Measurements from ENCODE around the gene GPHN. TPM values are rescaled to one million over a fixed set of nuclear protein-coding genes. Genes with fewer than 3 reads are reported as not detected.

The GPHN gene
- total and polyA plus RNA-seq, 2 of the 8 experiments (the other 6 are each of a cell fraction or from before 2014, with no cell fraction given), result 6.0 to 16.0 TPM

GRCh38 chr14:66944872-66945271, 436.9 kb downstream of the GPHN start:
- Histone ChIP-seq H3K27ac (ENCODE audit: low read depth, low read length) (no peak overlapping the region), H3K79me2 (ENCODE audit: control insufficient read depth in 1 of 2, insufficient read depth in 2 of 2, low read length in 2 of 2) (no peaks in the 10 kb centered on the region), H2AFZ (ENCODE audit: low read length) (no peak overlapping the region), H3K9me3 (ENCODE audit: insufficient read depth in 2 of 2, low read depth in 1 of 2, low read length in 1 of 2) (peaks cover 20 to 28% of the 10 kb centered on the region in 2 experiments), H3K23me2 (ENCODE audit: low read depth, low read length) (no peaks in the 10 kb centered on the region), H3K4me3 (ENCODE audit: extremely low read depth in 1 of 4, insufficient read depth in 2 of 4, low read depth in 3 of 4, low read length in 4 of 4) (no peak overlapping the region), H4K5ac (ENCODE audit: insufficient read length, low read depth, low read length) (no peak overlapping the region), H3K18ac (ENCODE audit: extremely low read depth, low read length) (no peak overlapping the region), H3K9ac (replicated peaks in 1 of 4; ENCODE audit: extremely low read depth in 1 of 4, low read depth in 3 of 4, low read length in 3 of 4) (no peak overlapping the region), H2BK15ac (ENCODE audit: low read length) (no peak overlapping the region), H3K23ac (ENCODE audit: insufficient read length) (no peak overlapping the region), H2AK5ac (ENCODE audit: low read depth, low read length) (no peak overlapping the region), H2BK120ac (replicated peaks; ENCODE audit: low read depth, low read length) (no peak overlapping the region), H3K56ac (replicated peaks; ENCODE audit: insufficient read length, low read depth, low read length) (no peak overlapping the region), H3K4me2 (ENCODE audit: insufficient read depth in 1 of 2, low read depth in 2 of 2, low read length in 2 of 2) (no peak overlapping the region), H3K27me3 (replicated peaks in 1 of 4; ENCODE audit: control insufficient read depth in 3 of 4, extremely low read depth in 1 of 4, insufficient read depth in 3 of 4, low read length in 3 of 4) (no peaks in the 10 kb centered on the region), H3K4ac (replicated peaks; ENCODE audit: insufficient read length, low read depth, low read length) (no peak overlapping the region), H4K91ac (replicated peaks; ENCODE audit: insufficient read length, low read length) (no peak overlapping the region), H2BK12ac (ENCODE audit: low read depth, low read length) (no peak overlapping the region), H3K79me1 (ENCODE audit: low read depth, low read length) (no peaks in the 10 kb centered on the region), H2BK5ac (ENCODE audit: low read depth, low read length) (no peak overlapping the region), H2BK20ac (ENCODE audit: low read length) (no peak overlapping the region), H4K20me1 (replicated peaks in 1 of 2; ENCODE audit: control insufficient read depth in 1 of 2, insufficient read depth in 2 of 2, low read length in 2 of 2) (no peaks in the 10 kb centered on the region), H3K4me1 (replicated peaks in 1 of 4; ENCODE audit: control insufficient read depth in 3 of 4, insufficient read depth in 4 of 4, low read length in 3 of 4) (no peaks in the 10 kb centered on the region), H3K36me3 (ENCODE audit: control insufficient read depth in 2 of 4, insufficient read depth in 4 of 4, low read length in 3 of 4) (peaks cover 0 to 16% (median 6%) of the 10 kb centered on the region in 4 experiments; a peak in 3 of 8 replicates), H3K14ac (ENCODE audit: insufficient read length) (no peak overlapping the region), H4K8ac (ENCODE audit: extremely low read depth, insufficient read depth, low read length) (no peak overlapping the region)
- POLR2A ChIA-PET (ENCODE audit: partially characterized antibody), result no interaction called here
- CTCF ChIA-PET (ENCODE audit: partially characterized antibody), result interaction anchor here (0.6 kb wide), 1 partner anchor 187 kb away, joined by 3 read pairs; no protein-coding TSS in a partner anchor
- WGBS, 2 experiments (ENCODE audit: extremely low coverage in 1 of 2, insufficient coverage in 1 of 2, insufficient read length in 1 of 2, insufficient replicate concordance in 2 of 2, low coverage in 1 of 2, low lambda C conversion rate in 2 of 2, missing lambda C conversion rate in 1 of 2), result 91% methylated on average over 5 of the region's 5 CpGs; no CpG with 5 or more reads in 1 of the 2 experiments
- TF ChIP-seq RNF2 (IDR thresholded peaks at IDR 0.05; ENCODE audit: borderline replicate concordance, low read depth, low read length, missing control alignments, poor library complexity, severe bottlenecking), result no peak
- FAIRE-seq (no peak), DNase-seq (ENCODE audit: low read depth in 1 of 2, low spot score in 2 of 2) (no peak)

All from H1 (cell line).